ENCODE results near the gene CHRM2. TPM values are rescaled to one million over a fixed set of nuclear protein-coding genes. Genes with fewer than 3 reads are reported as not detected.

CHRM2 gene
- polyA plus RNA-seq, 2 of the 4 experiments (the other 2 are of a cell fraction) = not detected

- H3K4me1 ChIP-seq = no peaks in the 10 kb centered on the region
- no peaks in the 10 kb centered on the region for H3K9me3 ChIP-seq
- CTCF ChIA-PET = no interaction called here
- H3K4me2 ChIP-seq = no peak overlapping the region
- no peak overlapping the region for H3K4me3 ChIP-seq
- WGBS (ENCODE audit: missing lambda C conversion rate) = 19% methylated on average over 1 of the region's 1 CpG
- no peak for TF ChIP-seq FOSB (CRISPR knock-in tag; IDR thresholded peaks at IDR 0.05)
- TF ChIP-seq NPAS2 (CRISPR knock-in tag; IDR thresholded peaks at IDR 0.05; ENCODE audit: borderline replicate concordance) = no peak
- TF ChIP-seq MAX (IDR thresholded peaks at IDR 0.05) = no peak
- TF ChIP-seq MAZ (IDR thresholded peaks at IDR 0.05; ENCODE audit: borderline replicate concordance, low read depth, low read length) = no peak
- no peak for TF ChIP-seq EHMT2 (IDR thresholded peaks at IDR 0.05; ENCODE audit: low read depth)
- TF ChIP-seq HOXA7 (CRISPR knock-in tag; IDR thresholded peaks at IDR 0.05) = no peak
- TF ChIP-seq PHF8 (IDR thresholded peaks at IDR 0.05; ENCODE audit: borderline replicate concordance, low read depth) = no peak
- TF ChIP-seq SREBF2 (IDR thresholded peaks at IDR 0.05) = no peak
- no peak for TF ChIP-seq CEBPB (IDR thresholded peaks at IDR 0.05)
- no peak for TF ChIP-seq CBX8 (IDR thresholded peaks at IDR 0.05)
- TF ChIP-seq RFX5 (IDR thresholded peaks at IDR 0.05) = no peak
- TF ChIP-seq BHLHE40 (IDR thresholded peaks at IDR 0.05; ENCODE audit: low read depth, low read length) = no peak
- POLR2A ChIA-PET = no interaction called here
- ATAC-seq = no peak
- no peak for DNase-seq (ENCODE audit: low read depth in 1 of 2, low spot score in 1 of 2)
- no peak overlapping the region for H3K27ac ChIP-seq
- no peak for FAIRE-seq
Measured at GRCh38 chr7:137020351-137020750, 151.9 kb downstream of the CHRM2 start.

- no peaks in the 10 kb centered on the region for H3K4me1 ChIP-seq
- ChIA-PET POLR2A (no interaction called here), CTCF (no interaction called here)
- H3K9me3 ChIP-seq = no peaks in the 10 kb centered on the region
- WGBS (ENCODE audit: missing lambda C conversion rate) = 17% methylated on average over 4 of the region's 4 CpGs
- no peak for FAIRE-seq
- ATAC-seq = no peak
- H3K4me3 ChIP-seq = no peak overlapping the region
- no peak for DNase-seq (ENCODE audit: low read depth in 1 of 2, low spot score in 1 of 2)
- no peak overlapping the region for H3K4me2 ChIP-seq
- H3K27ac ChIP-seq = no peak overlapping the region
- TF ChIP-seq HES2 (IDR thresholded peaks at IDR 0.05) (no peak), NPAS2 (CRISPR knock-in tag; IDR thresholded peaks at IDR 0.05; ENCODE audit: borderline replicate concordance) (no peak), ZFP36 (IDR thresholded peaks at IDR 0.05; ENCODE audit: borderline replicate concordance, partially characterized antibody) (no peak), HMGXB4 (CRISPR knock-in tag; IDR thresholded peaks at IDR 0.05; ENCODE audit: borderline replicate concordance) (no peak), CHD2 (IDR thresholded peaks at IDR 0.05; ENCODE audit: low read length, partially characterized antibody) (no peak), RNF2 (IDR thresholded peaks at IDR 0.05; ENCODE audit: borderline replicate concordance, low read depth) (no peak), MAZ (IDR thresholded peaks at IDR 0.05; ENCODE audit: borderline replicate concordance, low read depth, low read length) (no peak), BCL3 (IDR thresholded peaks at IDR 0.05) (no peak), POLR2AphosphoS2 (conservative IDR thresholded peaks at IDR 0.05; ENCODE audit: low read length) (no peak), NFE2L2 (conservative IDR thresholded peaks at IDR 0.05; ENCODE audit: low read length) (no peak), NR3C1 (IDR thresholded peaks at IDR 0.05) (no peak)
Measured at GRCh38 chr7:137025469-137026175, 157.2 kb downstream of the CHRM2 start.

GRCh38 chr7:137026176-137026500, 157.7 kb downstream of the CHRM2 start:
- FAIRE-seq (no peak), ATAC-seq (no peak)
- no peak for TF ChIP-seq TP53 (CRISPR knock-in tag; IDR thresholded peaks at IDR 0.05)
- TF ChIP-seq EHF (CRISPR knock-in tag; IDR thresholded peaks at IDR 0.05) = no peak
- TF ChIP-seq MAFK (IDR thresholded peaks at IDR 0.05; ENCODE audit: partially characterized antibody) = no peak
- TF ChIP-seq BHLHE40 (IDR thresholded peaks at IDR 0.05; ENCODE audit: low read depth, low read length) = no peak
- no peak for TF ChIP-seq CTCF (IDR thresholded peaks at IDR 0.05)
- no peak for TF ChIP-seq POLR2A (IDR thresholded peaks at IDR 0.05; ENCODE audit: low read length)
- no peak for TF ChIP-seq ELK1 (IDR thresholded peaks at IDR 0.05; ENCODE audit: low read depth, low read length)
- no peak for TF ChIP-seq MAZ (IDR thresholded peaks at IDR 0.05; ENCODE audit: borderline replicate concordance, low read depth, low read length)
- TF ChIP-seq MAX (IDR thresholded peaks at IDR 0.05) = no peak
- no peak for TF ChIP-seq HDAC2 (IDR thresholded peaks at IDR 0.05)

More at GRCh38 chr7:137026176-137026500, 157.7 kb downstream of the CHRM2 start:
- Histone ChIP-seq H3K4me2 (no peak overlapping the region), H3K4me1 (no peaks in the 10 kb centered on the region), H3K9me3 (no peaks in the 10 kb centered on the region), H3K4me3 (no peak overlapping the region), H3K27ac (no peak overlapping the region)
- ChIA-PET POLR2A (no interaction called here), CTCF (no interaction called here)
- DNase-seq (ENCODE audit: low read depth in 1 of 2, low spot score in 1 of 2) = no peak
- 3% methylated on average over 1 of the region's 1 CpG for WGBS (ENCODE audit: missing lambda C conversion rate)

Measured in A549 (cell line).